CD4-positive, alpha-beta T cell (primary cell): ENCODE results near the gene ACAD11. TPM values are rescaled to one million over a fixed set of nuclear protein-coding genes. Genes with fewer than 3 reads are reported as not detected.
"Not testable (repeated sequence)": the region's sequence is repeated elsewhere in the genome, so short reads cannot be mapped to it uniquely, and the experiment has no call there.

Source experiments
- ATAC-seq: fragments of 200-7000 bp; cut with Tn5 transposase; one replicate; pipeline ENCODE4 v1.10.0; 2022; ENCODE audit warnings: mild to moderate bottlenecking; ENCODE audit not compliant: poor library complexity
- CTCF ChIA-PET: fragments of 350-600 bp; sonication (Branson Sonifier 250); formaldehyde crosslinking; loops from one replicate; lab custom pipeline; 2021; ENCODE audit warnings: antibody characterized with exemption, inconsistent platforms; lab: Charles Lee
- POLR2A ChIA-PET: fragments of 350-600 bp; sonication (Branson Sonifier 250); formaldehyde crosslinking; loops from one replicate; lab custom pipeline; 2021; ENCODE audit warnings: antibody characterized with exemption, inconsistent platforms; lab: Charles Lee
- DNase-seq, 14 experiments: peaks; one replicate each; pipeline ENCODE4 v3.0.0-alpha.2; 2013 to 2020; ENCODE audit warnings: mixed read lengths in 2 of 14
- H3K27ac ChIP-seq, 2 donors: one replicate each; pipeline versions ENCODE4 v1.5.1 to v1.7.0; 2013; ENCODE audit warnings: low read length in 2 of 2, low read depth in 1 of 2, mild to moderate bottlenecking in 1 of 2
- H3K27me3 ChIP-seq, 2 experiments: 1 replicate in 1 of 2; 2 replicates in 1 of 2; pipeline versions ENCODE4 v1.6.1 to v1.7.0; 2013; ENCODE audit warnings: low read length in 2 of 2, control low read depth in 1 of 2, mild to moderate bottlenecking in 1 of 2, moderate library complexity in 1 of 2; ENCODE audit not compliant: insufficient read depth in 2 of 2, control insufficient read depth in 1 of 2
- H3K36me3 ChIP-seq: one replicate; pipeline ENCODE4 v1.6.1; 2013; ENCODE audit warnings: low read length, control low read depth; ENCODE audit not compliant: insufficient read depth
- H3K4me1 ChIP-seq: one replicate; pipeline ENCODE4 v1.6.1; 2013; ENCODE audit warnings: low read length, control low read depth; ENCODE audit not compliant: insufficient read depth
- H3K4me3 ChIP-seq: one replicate; pipeline ENCODE4 v1.5.1; 2013; ENCODE audit warnings: mild to moderate bottlenecking, low read length, moderate library complexity
- H3K9me3 ChIP-seq, 2 experiments: 1 replicate in 1 of 2; 2 replicates in 1 of 2; pipeline versions ENCODE4 v1.6.1 to v1.7.0; 2013; ENCODE audit warnings: low read length in 2 of 2, mild to moderate bottlenecking in 2 of 2, control low read depth in 1 of 2, moderate library complexity in 1 of 2; ENCODE audit not compliant: control insufficient read depth in 1 of 2, insufficient read depth in 1 of 2
- H3K27ac Mint-ChIP-seq: one replicate; pipeline ENCODE4 v1.8.0; 2020; ENCODE audit warnings: mixed read lengths
- H3K27me3 Mint-ChIP-seq: one replicate; pipeline ENCODE4 v1.8.0; 2021; ENCODE audit warnings: mixed read lengths
- H3K36me3 Mint-ChIP-seq: one replicate; pipeline ENCODE4 v1.8.0; 2021; ENCODE audit warnings: low read depth, mixed read lengths
- H3K4me1 Mint-ChIP-seq: one replicate; pipeline ENCODE4 v1.8.0; 2021; ENCODE audit warnings: low read depth, mixed read lengths
- H3K4me3 Mint-ChIP-seq: one replicate; pipeline ENCODE4 v1.8.0; 2020; ENCODE audit warnings: mild to moderate bottlenecking, mixed read lengths
- H3K9me3 Mint-ChIP-seq: one replicate; pipeline ENCODE4 v1.8.0; 2020; ENCODE audit warnings: mixed read lengths
- intact Hi-C, 2 experiments: fragments of 100-400 bp; cut with DNase I in 1 of 2; cut with micrococcal nuclease in 1 of 2; formaldehyde crosslinking; loops; one replicate each; pipeline versions ENCODE4 v1.15.1 to v1.9.0; 2023 to 2025; cut with DNase I, micrococcal nuclease
- total RNA-seq, 174 experiments: library from RNA in 2 of 174; stranded (reverse) in 2 of 174; gene quantifications; one replicate each; pipeline ENCODE4 v1.2.3 and lab custom pipeline; 2021 to 2026
- TF ChIP-seq, protein P1 (sequence below): fragments of 200-600 bp; IDR thresholded peaks from one replicate; pipeline ENCODE4 v1.8.0; 2022; ENCODE audit warnings: antibody characterized with exemption, mild to moderate bottlenecking

Gene ACAD11
- total RNA-seq, 2 experiments from 2014 or later, result 26.6 to 27.9 TPM

- Histone ChIP-seq H3K27me3 (no peaks in the 10 kb centered on the region), H3K36me3 (peaks cover 4% of the 10 kb centered on the region), H3K27ac (no peak overlapping the region), H3K9me3 (no peaks in the 10 kb centered on the region), H3K4me1 (no peaks in the 10 kb centered on the region), H3K4me3 (no peak overlapping the region)
- Mint-ChIP-seq H3K4me1 (peaks cover 10% of the 10 kb centered on the region), H3K27me3 (no peaks in the 10 kb centered on the region), H3K9me3 (peaks cover 2% of the 10 kb centered on the region), H3K4me3 (no peak overlapping the region), H3K27ac (no peak overlapping the region), H3K36me3 (peaks cover 66% of the 10 kb centered on the region)
- POLR2A ChIA-PET, result no interaction called here
- TF ChIP-seq, protein P1, sequence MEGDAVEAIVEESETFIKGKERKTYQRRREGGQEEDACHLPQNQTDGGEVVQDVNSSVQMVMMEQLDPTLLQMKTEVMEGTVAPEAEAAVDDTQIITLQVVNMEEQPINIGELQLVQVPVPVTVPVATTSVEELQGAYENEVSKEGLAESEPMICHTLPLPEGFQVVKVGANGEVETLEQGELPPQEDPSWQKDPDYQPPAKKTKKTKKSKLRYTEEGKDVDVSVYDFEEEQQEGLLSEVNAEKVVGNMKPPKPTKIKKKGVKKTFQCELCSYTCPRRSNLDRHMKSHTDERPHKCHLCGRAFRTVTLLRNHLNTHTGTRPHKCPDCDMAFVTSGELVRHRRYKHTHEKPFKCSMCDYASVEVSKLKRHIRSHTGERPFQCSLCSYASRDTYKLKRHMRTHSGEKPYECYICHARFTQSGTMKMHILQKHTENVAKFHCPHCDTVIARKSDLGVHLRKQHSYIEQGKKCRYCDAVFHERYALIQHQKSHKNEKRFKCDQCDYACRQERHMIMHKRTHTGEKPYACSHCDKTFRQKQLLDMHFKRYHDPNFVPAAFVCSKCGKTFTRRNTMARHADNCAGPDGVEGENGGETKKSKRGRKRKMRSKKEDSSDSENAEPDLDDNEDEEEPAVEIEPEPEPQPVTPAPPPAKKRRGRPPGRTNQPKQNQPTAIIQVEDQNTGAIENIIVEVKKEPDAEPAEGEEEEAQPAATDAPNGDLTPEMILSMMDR, result no peak
- intact Hi-C loops, result no loop called here
- ATAC-seq, result no peak
- CTCF ChIA-PET, result interaction anchor here (1.3 kb wide), 1 partner anchor 29 kb away, joined by 3 read pairs; no protein-coding TSS in a partner anchor
- no peak for DNase-seq
Measured at GRCh38 chr3:132616780-132617179, 42.8 kb downstream of the ACAD11 start.

GRCh38 chr3:132615881-132616280 is 43.7 kb downstream of the ACAD11 start:
- TF ChIP-seq, protein P1, result no peak
- Mint-ChIP-seq H3K9me3 (peaks cover 2% of the 10 kb centered on the region), H3K36me3 (peaks cover 66% of the 10 kb centered on the region), H3K4me3 (no peak overlapping the region), H3K27ac (no peak overlapping the region), H3K27me3 (no peaks in the 10 kb centered on the region), H3K4me1 (peaks cover 3% of the 10 kb centered on the region)
- intact Hi-C loops, result no loop called here
- Histone ChIP-seq H3K4me1 (no peaks in the 10 kb centered on the region), H3K36me3 (peaks cover 4% of the 10 kb centered on the region), H3K27me3 (no peaks in the 10 kb centered on the region), H3K9me3 (no peaks in the 10 kb centered on the region), H3K27ac (no peak overlapping the region), H3K4me3 (no peak overlapping the region)
- DNase-seq (no peak), ATAC-seq (no peak)
- POLR2A ChIA-PET, result no interaction called here
- CTCF ChIA-PET, result interaction anchor here (1.3 kb wide), 1 partner anchor 28 kb away, joined by 3 read pairs; no protein-coding TSS in a partner anchor

GRCh38 chr3:132615301-132615700 is 44.3 kb downstream of the ACAD11 start:
- H3K36me3 Mint-ChIP-seq, result peaks cover 66% of the 10 kb centered on the region
- intact Hi-C loops, result not testable (repeated sequence)

GRCh38 chr3:132606620-132607019 is 53.0 kb downstream of the ACAD11 start:
- H3K4me3 Mint-ChIP-seq, H3K4me1 ChIP-seq, H3K9me3 ChIP-seq, H3K4me1 Mint-ChIP-seq, ATAC-seq, POLR2A ChIA-PET, intact Hi-C loops, H3K9me3 Mint-ChIP-seq, H3K27me3 Mint-ChIP-seq, CTCF ChIA-PET, H3K4me3 ChIP-seq, H3K27ac ChIP-seq, DNase-seq, H3K27me3 ChIP-seq, H3K27ac Mint-ChIP-seq: not testable (repeated sequence)
- H3K36me3 ChIP-seq, result peaks cover 16% of the 10 kb centered on the region
- peaks cover 91% of the 10 kb centered on the region for H3K36me3 Mint-ChIP-seq

More at GRCh38 chr3:132615301-132615700, 44.3 kb downstream of the ACAD11 start:
- H3K4me1 Mint-ChIP-seq, H3K9me3 ChIP-seq, CTCF ChIA-PET, H3K36me3 ChIP-seq, H3K4me3 Mint-ChIP-seq, H3K4me1 ChIP-seq, H3K27me3 Mint-ChIP-seq, POLR2A ChIA-PET, H3K27me3 ChIP-seq, H3K27ac ChIP-seq, DNase-seq, ATAC-seq, H3K4me3 ChIP-seq, H3K9me3 Mint-ChIP-seq, H3K27ac Mint-ChIP-seq: not testable (repeated sequence)
